ENCODE measurements around the gene MSANTD1.

- TF ChIP-seq CTCF (IDR thresholded peaks at IDR 0.05; ENCODE audit: insufficient read depth, low read depth, low read length) (no peak), EZH2 (IDR thresholded peaks at IDR 0.05; ENCODE audit: insufficient read depth, low read length) (no peak)
Measured at GRCh38 chr4:3220476-3221183, 28.3 kb upstream of the MSANTD1 start.
